ENCODE measurements around the gene ENTHD1.
"Not testable (repeated sequence)": the region's sequence is repeated elsewhere in the genome, so short reads cannot be mapped to it uniquely, and the experiment has no call there.

The ENTHD1 gene

DNA sequence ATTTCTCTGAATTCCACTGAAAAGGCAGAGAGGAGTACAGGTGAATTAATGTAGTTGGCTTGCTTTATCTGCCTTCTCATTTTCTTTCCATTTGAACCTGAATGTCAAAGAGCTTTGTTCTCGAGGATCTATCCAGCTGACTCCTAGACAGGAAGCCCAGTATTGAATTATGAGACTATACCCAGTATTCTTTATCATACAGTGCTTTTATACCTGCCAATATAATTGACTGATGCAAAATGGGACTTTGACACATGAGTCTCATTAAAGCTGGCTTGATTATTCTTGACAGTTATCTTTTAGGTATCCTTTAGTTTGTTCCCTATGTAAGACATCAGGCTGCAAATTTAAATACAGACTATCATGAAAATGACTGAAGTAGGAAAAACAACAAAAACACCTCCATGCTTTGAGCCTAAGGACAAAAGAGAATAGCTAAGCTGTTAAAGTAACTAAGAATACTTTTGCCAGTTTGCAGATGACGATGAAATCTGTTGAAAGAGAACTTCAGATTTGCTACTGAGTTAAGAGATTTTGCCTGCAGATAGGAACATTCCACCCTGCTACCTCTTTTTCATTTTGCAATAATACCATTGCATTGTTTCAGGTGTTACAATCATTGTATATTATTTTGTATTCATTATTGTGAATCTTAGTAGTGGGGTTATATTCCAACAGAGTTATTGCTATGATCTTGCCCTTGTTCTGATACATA, 117.1 kb downstream of the ENTHD1 start:
- DNase-seq, result no peak

DNA sequence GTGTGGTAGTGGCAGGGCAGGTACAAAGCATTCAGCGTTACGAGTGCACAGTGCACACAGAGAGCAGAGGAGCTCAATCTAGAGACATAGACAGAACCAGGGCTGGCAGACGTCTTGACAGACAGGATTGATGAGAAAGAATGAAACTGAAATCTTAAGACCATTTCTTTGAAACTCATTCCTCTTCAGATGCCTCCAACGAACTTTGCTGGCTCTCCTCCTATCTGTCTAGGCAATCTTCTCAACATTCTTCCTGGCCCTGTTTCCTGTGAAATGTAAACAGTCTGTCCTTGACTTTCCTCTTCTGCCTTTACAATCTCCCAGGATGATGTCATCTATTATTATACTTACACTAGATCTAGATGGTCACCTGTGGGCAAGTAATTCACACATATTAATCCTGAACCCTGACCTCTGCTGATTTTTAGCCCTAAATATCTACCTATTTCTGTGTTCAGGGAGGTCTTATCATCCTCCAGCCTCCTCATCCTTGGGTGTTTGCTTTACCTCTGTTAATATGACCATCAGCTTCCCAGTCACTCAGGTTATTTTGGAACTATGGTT, 119.5 kb downstream of the ENTHD1 start:
- DNase-seq, result no peak

DNA sequence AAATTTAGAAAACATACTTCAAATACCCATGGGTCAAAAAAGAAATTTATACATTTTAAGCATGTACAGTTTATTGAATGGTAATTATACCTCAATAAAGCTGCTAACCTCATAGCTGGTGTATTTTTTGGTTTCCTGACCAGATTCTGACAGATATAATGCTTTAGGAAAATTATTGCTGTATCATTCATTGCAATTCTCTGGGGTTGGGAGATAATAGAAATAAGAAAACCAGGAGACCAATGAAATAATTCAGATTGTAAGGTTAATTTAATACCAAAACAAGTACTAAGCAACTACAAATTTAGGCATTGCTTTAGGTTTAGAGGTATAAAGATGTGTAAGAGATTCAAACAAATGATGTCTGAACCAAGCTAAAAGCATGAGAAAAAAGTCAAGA, 120.1 kb downstream of the ENTHD1 start:
- DNase-seq, result no peak

DNA sequence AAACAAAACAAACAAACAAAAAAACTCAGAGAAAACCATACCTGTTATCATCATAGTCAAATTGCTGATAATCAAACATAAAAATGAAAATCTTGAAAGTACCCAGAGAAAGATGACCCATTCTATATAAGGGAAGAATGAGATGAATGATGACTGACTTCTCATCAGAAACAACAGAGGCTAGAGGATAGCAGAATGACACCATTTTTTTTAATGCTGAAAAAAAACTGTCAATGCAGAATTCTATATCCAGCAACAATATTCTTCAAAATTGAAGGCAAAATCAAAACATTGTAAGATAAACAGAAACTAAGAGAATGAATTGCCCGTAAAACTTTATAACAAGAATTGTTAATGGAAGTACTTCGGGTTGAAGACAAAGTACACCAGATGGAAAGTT, 122.1 kb downstream of the ENTHD1 start:
- no peak for DNase-seq

DNA sequence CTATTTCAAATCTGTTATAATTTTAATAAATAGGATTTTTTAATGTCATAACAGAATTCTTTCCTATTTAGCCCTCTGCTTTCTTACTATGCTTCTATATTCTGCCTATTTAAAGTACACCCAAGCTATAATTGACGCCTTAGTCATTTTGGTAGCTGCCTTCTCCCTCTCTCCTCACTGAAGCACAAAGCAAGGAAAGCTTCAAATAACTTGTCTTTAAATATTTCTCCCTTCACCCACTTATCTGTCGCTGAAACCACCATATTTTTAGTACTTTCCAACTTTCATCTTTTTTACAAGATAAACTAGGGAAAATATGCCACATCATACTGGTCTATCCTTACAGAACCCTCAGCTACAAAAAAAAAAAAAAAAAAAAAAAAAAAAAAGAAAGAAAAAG, 127.9 kb downstream of the ENTHD1 start:
- DNase-seq, result no peak

DNA sequence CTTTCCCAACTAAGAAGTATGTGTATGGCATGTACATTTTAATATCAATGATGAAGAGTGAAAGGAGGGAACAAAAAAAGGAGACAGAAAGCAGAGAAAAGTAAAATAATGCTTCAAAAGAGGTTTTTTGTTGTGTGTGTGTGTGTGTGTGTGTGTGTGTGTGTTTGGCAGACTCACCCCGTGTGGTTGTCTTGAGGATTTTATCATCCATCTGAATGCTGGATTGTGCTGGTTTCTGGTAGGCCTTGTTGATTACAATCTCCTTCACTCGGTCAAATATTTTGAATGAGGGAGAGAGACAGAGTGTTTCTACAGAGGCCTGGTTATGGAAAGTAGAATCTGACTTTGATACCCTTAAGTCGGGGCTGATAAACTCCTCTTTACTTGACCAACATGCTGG, 128.5 kb downstream of the ENTHD1 start:
- DNase-seq, result no peak

- no peak for DNase-seq
Observed at GRCh38 chr22:39763276-39763675, 130.3 kb downstream of the ENTHD1 start.

DNA sequence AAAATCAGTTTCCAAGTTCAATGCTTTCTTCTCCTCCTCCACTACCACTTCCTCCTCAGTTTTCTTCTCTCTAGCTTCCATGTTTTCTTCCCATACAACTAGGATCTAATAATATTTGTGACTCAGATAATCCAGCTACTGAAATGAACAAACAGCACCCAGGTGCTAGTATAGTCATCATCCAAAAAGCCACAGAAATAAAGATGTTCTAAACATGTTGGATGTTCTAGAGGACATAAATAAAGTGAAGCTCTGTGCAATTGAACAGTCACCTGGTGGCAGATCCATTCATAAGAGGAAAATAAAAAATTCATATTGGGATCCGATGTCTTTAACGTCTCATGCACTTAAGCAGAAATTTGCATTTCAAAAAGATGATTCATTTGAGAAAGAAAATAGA, 142.8 kb downstream of the ENTHD1 start:
- no peak for DNase-seq

- DNase-seq, result no peak
Observed at GRCh38 chr22:39748877-39749276, 144.7 kb downstream of the ENTHD1 start.

DNA sequence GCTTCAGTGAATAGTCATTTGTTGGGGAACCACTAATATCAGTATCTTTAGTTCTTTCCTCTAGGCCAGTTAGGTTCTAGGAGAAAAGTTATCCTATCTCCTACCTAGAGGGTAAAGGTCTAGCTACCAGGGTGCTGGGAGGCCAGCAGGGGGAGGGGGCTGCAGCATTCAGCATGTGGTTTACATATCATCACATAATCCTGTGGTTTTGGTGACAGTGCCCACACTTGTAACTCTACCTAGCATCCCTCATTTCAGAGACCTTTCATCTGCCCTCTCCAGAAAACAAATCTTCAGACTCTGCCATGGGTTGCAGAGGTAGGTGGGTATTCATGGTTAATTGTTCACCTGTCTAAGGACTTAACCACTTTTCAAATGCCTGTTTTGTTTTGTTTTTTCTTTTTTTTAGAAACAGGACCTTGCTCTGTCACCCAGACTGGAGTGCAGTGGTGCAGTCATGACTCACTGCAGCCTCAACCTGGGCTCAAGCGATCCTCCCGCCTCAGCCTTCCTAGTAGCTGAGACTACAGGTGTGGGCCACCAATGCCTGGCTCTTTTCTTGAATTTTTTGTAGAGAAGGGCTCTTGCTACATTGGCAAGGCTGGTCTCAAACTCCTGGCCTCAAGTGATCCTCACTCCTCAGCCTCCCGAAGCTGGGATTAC, 146.8 kb downstream of the ENTHD1 start:
- no peak for DNase-seq

DNA sequence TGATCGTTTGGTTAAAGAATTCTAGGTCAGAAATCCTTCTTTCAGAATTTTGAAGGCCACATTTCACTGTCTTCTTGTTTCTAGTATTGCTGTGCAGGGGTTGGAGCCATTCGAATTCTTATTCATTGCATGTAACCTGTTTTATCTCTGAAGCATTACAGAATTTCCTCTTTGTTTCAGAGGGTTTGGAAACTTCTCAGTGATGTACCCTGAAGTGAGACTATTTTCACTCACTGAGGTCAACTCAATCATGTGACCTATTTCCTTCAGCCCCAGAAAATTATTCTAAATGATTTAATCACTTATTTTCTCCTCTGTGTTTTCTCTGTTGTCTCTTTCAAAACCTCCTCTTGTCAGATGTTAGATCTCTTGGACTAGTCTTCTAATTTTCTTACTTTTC, 147.8 kb downstream of the ENTHD1 start:
- DNase-seq, result no peak

DNA sequence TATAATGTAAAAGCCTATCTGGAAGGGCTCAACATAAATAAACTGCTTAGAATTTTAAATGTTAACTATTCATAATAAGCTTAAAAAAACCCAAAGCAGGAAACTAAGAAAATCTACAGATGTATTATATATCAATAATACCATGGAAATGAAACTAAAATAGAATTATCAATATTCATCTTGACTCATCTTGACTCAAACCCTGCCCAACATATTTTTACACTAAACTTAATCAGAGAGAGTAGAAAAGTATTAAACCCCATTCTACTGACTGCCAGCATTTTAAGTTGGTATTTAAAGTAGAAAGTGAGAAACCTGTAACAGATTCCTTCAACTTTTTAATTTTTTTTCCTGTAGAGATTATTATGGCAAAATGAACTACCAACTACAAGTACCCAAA, 149.2 kb downstream of the ENTHD1 start:
- no peak for DNase-seq

- DNase-seq, result no peak
Observed at GRCh38 chr22:39743935-39744334, 149.6 kb downstream of the ENTHD1 start.

GRCh38 chr22:39739338-39740027, 154.1 kb downstream of the ENTHD1 start:
- no peak for DNase-seq

- no peak for DNase-seq
Observed at GRCh38 chr22:39738746-39739145, 154.8 kb downstream of the ENTHD1 start.

- no peak for DNase-seq
Observed at GRCh38 chr22:39735776-39736175, 157.8 kb downstream of the ENTHD1 start.

- no peak for DNase-seq
Observed at GRCh38 chr22:39734866-39735265, 158.7 kb downstream of the ENTHD1 start.

DNA sequence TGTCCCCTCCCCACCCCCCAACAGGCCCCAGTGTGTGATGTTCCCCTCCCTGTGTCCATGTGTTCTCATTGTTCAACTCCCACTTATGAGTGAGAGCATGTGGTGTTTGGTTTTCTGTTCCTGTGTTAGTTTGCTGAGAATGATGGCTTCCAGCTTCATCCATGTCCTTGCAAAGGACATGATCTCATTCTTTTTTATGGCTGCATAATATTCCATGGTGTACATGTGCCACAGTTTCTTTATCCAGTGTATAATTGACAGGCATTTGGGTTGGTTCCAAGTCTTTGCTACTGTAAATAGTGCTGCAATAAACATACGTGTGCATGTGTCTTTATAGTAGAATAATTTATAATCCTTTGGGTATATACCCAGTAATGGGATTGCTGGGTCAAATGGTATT, 159.5 kb downstream of the ENTHD1 start:
- not testable (repeated sequence) for DNase-seq

GRCh38 chr22:39733191-39733590, 160.4 kb downstream of the ENTHD1 start:
- no peak for DNase-seq

- no peak for DNase-seq
Observed at GRCh38 chr22:39732625-39733024, 160.9 kb downstream of the ENTHD1 start.

DNA sequence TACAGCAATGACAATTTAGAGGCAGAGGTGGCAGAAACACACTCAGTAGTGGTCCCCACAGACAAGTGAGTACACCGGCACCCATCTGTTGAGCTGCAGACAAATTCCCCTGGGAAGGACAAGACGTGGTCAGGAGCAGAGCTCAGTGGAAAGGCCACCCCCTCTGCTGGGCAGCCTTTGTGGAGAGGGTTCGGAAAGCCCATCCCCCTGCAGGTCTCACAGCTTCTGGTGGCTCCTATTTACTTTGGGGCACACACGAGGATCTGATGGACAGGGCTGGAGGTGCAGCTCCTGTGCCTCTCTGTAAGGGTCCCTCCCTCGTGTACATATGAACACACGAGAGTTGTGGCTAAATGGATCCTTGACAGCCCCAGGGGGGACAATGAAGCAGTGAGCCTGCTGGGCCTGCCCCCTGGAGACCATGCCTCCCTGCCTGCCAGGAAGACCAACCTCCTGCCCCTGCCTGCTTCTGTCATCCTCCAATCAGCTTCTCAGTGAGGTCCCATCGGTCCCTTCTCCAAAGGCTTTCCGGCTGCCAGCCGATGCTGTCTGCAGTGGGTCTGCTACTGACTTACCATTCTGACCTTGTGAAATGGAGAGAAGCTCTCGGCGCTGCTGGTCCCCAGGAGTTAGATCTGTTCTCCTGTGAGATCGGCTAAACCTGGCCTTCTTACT, 161.5 kb downstream of the ENTHD1 start:
- DNase-seq, result no peak

- DNase-seq, result no peak
Observed at GRCh38 chr22:39731481-39731880, 162.1 kb downstream of the ENTHD1 start.

All from NCI-H446 (cell line).